ENCODE measurements around the gene R3HDM2. TPM values are rescaled to one million over a fixed set of nuclear protein-coding genes. Genes with fewer than 3 reads are reported as not detected.

The R3HDM2 gene
- total and polyA plus RNA-seq, 12 donors = 21.9 to 91.9 (median 43.2) TPM

- Histone ChIP-seq H3K9me3 (replicated peaks in 1 of 3) (no peaks in the 10 kb centered on the region), H3K27me3 (no peaks in the 10 kb centered on the region), H3K4me3 (no peak overlapping the region), H3K27ac (no peak overlapping the region), H3K36me3 (replicated peaks in 1 of 2) (no peaks in the 10 kb centered on the region), H3K4me1 (replicated peaks in 1 of 2) (no peaks in the 10 kb centered on the region)
- no peak for TF ChIP-seq POLR2A (IDR thresholded peaks at IDR 0.05)
- TF ChIP-seq CTCF (IDR thresholded peaks at IDR 0.05) = no peak
- no peak for DNase-seq
- 61 to 78% (median 68%) methylated on average over 6 of the region's 6 CpGs for WGBS, 4 donors
- intact Hi-C loops (cut with DNase I) = loop anchor here (5.0 kb wide), 3 partner anchors 144 to 239 kb away; no protein-coding TSS in a partner anchor
Observed at GRCh38 chr12:57451233-57451778, 20.5 kb upstream of the R3HDM2 start.

DNA sequence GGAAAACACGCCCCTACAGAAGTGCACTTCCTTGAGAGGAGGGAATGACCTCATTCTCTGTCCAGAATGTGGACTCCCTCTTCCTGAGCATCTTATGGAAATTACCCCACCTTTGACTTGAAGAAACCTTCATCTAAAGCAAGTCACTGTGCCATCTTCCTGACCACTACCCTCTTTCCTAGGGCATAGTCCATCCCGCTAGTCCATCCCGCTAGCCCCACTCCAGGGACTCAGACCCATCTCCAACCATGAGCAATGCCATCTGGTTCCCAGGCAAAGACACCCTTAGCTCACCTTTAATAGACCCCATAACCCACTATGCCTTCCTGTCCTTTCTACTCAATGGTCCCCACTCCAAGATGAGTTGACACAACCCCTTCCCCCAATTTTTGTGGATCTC, 19.2 kb upstream of the R3HDM2 start:
- no peak for DNase-seq
- Histone ChIP-seq H3K4me3 (no peak overlapping the region), H3K9me3 (replicated peaks in 1 of 3) (no peaks in the 10 kb centered on the region), H3K27me3 (no peaks in the 10 kb centered on the region), H3K36me3 (replicated peaks in 1 of 2) (no peaks in the 10 kb centered on the region), H3K4me1 (replicated peaks in 1 of 2) (no peaks in the 10 kb centered on the region), H3K27ac (no peak overlapping the region)
- 76 to 86% (median 84%) methylated on average over 3 of the region's 3 CpGs for WGBS, 4 donors
- no peak for TF ChIP-seq POLR2A (IDR thresholded peaks at IDR 0.05)
- no peak for TF ChIP-seq CTCF (IDR thresholded peaks at IDR 0.05)
- intact Hi-C loops (cut with DNase I) = loop anchor here (5.0 kb wide), 3 partner anchors 143 to 238 kb away; no protein-coding TSS in a partner anchor

GRCh38 chr12:57449375-57449774, 18.5 kb upstream of the R3HDM2 start:
- Histone ChIP-seq H3K4me3 (no peak overlapping the region), H3K9me3 (replicated peaks in 1 of 3) (no peaks in the 10 kb centered on the region), H3K27me3 (no peaks in the 10 kb centered on the region), H3K4me1 (replicated peaks in 1 of 2) (no peaks in the 10 kb centered on the region), H3K36me3 (replicated peaks in 1 of 2) (no peaks in the 10 kb centered on the region), H3K27ac (no peak overlapping the region)
- WGBS, 4 donors = 94 to 95% (median 94%) methylated on average over 6 to 7 of the region's 7 CpGs; no CpG with 5 or more reads in 1 of the 4 donors
- TF ChIP-seq POLR2A (IDR thresholded peaks at IDR 0.05) = no peak
- TF ChIP-seq CTCF (IDR thresholded peaks at IDR 0.05) = no peak
- DNase-seq = no peak
- intact Hi-C loops (cut with DNase I) = no loop called here

DNA sequence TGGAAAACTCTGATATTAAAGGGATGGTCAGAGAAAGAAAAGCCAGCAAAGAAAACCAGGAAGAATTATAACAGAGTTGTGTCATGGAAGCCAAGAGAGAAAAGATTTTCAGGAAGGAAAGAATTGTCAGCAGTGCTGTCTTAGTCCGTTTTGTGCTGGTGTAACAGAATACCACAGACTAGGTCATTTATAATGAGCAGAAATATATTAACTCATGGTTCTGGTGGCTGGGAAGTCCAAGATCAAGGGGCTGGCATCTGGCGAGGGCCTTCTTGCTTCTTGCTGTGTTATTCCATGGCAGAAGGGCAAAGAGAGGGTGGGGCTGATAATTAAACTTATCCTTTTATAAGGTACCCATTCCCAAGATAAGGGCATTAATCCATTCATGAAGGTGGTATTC, 17.8 kb upstream of the R3HDM2 start:
- no peaks in the 10 kb centered on the region for H3K27me3 ChIP-seq
- no peak overlapping the region for H3K4me3 ChIP-seq
- TF ChIP-seq POLR2A (IDR thresholded peaks at IDR 0.05) = no peak
- no peak for TF ChIP-seq CTCF (IDR thresholded peaks at IDR 0.05)
- no peak overlapping the region for H3K27ac ChIP-seq
- DNase-seq = no peak
- 78 to 87% (median 82%) methylated on average over 2 of the region's 2 CpGs for WGBS, 4 donors
- no peaks in the 10 kb centered on the region for H3K9me3 ChIP-seq (replicated peaks in 1 of 3)
- intact Hi-C loops (cut with DNase I) = no loop called here
- no peaks in the 10 kb centered on the region for H3K4me1 ChIP-seq (replicated peaks in 1 of 2)
- H3K36me3 ChIP-seq (replicated peaks in 1 of 2) = no peaks in the 10 kb centered on the region

All from adrenal gland (tissue), 12 donors.